Measurements from ENCODE around the gene SLC66A2.
"Not testable (repeated sequence)": the region's sequence is repeated elsewhere in the genome, so short reads cannot be mapped to it uniquely, and the experiment has no call there.

The SLC66A2 gene

GRCh38 chr18:79883461-79884293 lies 67.8 kb downstream of the SLC66A2 start:
- DNase-seq (ENCODE audit: low read depth, low spot score), result no peak

- DNase-seq (ENCODE audit: low read depth, low spot score), result no peak
Measured at GRCh38 chr18:79882522-79883241, 68.8 kb downstream of the SLC66A2 start.

DNA sequence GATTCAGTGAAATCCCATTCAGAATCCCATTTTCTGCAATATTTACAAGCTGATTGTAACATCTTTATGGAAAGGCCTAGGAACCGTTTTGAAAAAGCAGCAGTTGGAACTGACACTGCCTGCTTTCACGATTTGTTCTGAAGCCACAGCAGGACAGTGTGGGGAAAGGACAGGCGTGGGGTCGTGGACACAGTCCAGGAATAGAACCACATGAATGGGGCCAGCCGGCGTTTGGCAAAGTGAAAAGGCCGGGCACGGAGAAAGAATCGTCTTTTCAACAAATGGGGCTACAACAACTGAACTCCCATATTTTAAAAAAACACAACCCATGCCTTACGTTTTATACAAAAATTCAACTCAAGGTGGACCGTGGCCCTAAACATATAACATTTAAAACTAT lies 69.8 kb downstream of the SLC66A2 start:
- DNase-seq (ENCODE audit: low read depth, low spot score), result no peak

DNA sequence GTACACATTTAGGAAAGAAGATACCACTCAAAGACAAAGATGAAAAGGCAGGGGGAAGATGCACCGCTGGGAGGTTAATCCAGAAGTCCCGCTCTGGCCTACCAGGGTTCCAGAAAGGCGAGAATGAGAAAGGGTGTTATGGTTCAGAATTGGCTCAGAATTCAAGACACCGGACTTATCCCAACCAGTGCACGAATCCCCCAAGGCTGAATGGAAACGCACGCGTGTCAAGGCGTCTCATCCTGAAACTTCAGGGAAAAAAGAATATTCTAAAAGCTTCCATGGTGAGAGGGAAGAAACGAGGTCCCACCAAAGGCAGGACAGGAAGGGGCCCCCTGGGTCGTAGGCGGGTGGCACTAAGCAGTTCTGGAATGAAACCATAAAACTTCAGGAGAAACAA lies 71.9 kb downstream of the SLC66A2 start:
- DNase-seq (ENCODE audit: low read depth, low spot score), result no peak

GRCh38 chr18:79878741-79879378 lies 72.6 kb downstream of the SLC66A2 start:
- DNase-seq (ENCODE audit: low read depth, low spot score), result no peak

GRCh38 chr18:79878246-79878645 lies 73.2 kb downstream of the SLC66A2 start:
- DNase-seq (ENCODE audit: low read depth, low spot score), result not testable (repeated sequence)

GRCh38 chr18:79877163-79878091 lies 74.0 kb downstream of the SLC66A2 start:
- no peak for DNase-seq (ENCODE audit: low read depth, low spot score)

- DNase-seq (ENCODE audit: low read depth, low spot score), result no peak
Measured at GRCh38 chr18:79876497-79876896, 75.0 kb downstream of the SLC66A2 start.

- DNase-seq (ENCODE audit: low read depth, low spot score), result no peak
Measured at GRCh38 chr18:79875931-79876461, 75.5 kb downstream of the SLC66A2 start.

GRCh38 chr18:79875531-79875919 lies 75.9 kb downstream of the SLC66A2 start:
- DNase-seq (ENCODE audit: low read depth, low spot score), result no peak

- no peak for DNase-seq (ENCODE audit: low read depth, low spot score)
Measured at GRCh38 chr18:79874553-79875530, 76.6 kb downstream of the SLC66A2 start.

DNA sequence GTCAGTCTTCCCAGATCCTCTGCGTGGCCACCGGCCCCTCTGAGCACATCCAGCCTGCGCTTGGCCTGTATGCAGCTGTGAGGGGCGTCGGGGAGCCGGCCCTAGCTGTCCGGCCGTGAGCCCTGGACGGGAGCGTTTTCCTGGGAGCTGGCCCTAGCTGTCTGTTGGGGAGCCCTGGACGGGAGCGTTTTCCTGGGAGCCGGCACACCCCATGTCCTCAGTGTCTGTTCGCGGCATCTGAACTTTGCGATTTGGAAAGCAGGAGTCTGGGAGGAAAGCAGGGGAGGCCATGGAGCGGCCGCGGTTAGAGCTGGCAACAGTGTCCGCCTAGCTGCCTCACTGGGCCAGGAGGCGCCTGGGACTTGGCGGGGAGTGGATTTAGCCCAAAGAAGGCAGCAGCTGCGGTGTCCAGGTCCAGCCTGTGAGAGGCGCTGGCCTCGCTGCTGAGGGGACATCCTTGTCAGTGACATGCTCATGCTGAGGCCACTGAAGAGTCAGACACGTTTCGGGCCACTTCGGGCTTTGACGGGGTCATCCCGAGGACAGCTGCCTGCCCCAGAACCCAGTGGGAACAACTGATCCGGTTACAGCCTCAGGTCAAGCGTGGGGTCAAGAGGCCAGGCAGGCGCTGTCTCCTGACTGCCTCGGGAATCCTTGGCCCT lies 77.9 kb downstream of the SLC66A2 start:
- no peak for DNase-seq (ENCODE audit: low read depth, low spot score)

DNA sequence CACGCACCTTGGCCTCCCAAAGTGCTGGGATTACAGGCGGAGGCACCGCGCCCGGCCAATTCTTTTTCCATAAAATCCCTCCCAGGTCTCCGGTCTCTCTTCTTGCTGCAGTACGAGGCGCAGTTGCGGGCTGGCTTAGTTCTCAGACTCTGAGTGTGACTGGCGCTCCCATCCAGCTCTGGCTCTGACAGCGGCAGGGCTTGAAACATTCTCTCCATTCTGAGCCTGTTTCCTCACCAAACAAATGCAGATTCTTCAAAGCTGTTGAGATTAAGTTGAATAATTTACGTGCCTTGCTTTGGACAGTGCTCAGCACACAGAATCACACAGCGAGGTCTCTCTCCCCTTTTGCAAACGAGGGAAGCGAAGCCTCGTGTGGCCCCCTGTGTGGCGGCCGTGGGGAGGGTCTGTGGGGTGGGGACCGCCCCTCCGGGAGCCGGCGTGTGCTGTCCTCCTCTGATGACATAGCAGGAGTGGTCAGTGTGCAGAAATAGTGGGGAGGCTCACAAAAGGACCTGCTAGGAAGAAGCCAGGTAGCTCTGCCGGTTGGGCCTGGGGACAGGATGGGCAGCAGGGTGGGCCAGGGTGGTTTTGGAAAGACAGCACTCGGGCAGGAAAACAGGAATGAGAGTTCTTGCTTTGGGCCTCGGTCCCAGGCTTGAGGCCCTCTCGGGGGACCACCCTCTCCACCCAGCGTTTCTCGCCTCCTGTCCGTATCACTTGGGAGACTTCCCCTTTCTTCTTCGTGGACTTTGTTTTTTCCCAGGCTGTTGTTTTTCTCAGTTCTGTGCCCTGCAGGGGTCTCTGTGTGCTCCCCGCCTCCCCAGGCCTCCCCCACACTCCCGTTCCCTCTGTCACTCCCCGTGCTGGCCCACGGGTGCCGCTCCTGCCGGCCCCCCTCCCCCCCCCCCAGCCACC lies 78.7 kb downstream of the SLC66A2 start:
- DNase-seq (ENCODE audit: low read depth, low spot score), result no peak

DNA sequence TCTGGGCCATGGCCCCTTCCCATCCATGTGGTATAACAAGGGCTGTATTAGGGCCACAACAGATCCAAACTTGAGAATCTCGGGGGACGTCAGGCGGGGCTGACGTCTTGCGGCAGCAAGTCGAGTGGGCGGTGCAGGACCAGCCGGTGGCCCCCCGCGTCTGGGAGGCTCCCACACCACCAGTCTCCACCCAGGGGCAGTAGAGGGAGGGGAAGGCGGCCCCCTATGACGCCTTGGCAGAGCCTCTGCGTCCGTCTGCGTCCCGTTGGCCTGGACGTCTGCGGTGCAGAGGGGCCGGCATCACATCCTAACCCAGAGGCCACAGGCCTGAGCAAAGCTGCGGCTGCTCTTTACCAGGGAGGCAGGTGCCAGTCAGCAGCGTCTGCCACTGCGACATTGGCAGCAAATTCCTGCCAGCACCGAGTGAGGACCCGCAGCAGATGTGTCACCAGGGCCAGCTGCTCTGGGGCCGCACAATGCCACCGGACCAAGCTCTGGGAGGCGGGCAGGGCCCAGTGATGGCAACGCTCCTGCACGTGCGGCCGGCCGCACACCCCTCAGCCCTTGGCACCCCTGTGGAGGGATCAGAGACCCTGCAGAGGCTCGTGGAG lies 79.9 kb downstream of the SLC66A2 start:
- DNase-seq (ENCODE audit: low read depth, low spot score), result no peak

DNA sequence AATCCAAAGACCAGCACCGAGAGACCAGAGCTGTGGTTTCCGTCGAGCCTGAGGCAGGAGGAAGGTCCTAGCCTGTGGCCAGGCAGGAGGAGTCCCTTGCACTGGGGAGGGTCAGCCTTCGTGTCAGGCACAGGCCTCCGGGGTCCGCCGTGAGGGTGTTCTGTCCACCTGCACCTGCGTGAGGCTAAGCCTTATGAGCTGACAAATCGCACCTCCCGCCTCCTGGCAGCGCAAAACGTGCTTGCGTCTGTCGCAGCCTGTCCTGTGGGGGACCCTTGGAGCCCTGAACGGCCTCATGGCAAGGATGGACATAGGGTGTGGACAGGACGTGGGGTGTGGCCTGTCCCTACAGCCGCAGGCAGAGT lies 80.4 kb downstream of the SLC66A2 start:
- DNase-seq (ENCODE audit: low read depth, low spot score), result no peak

GRCh38 chr18:79870301-79871025 lies 81.0 kb downstream of the SLC66A2 start:
- no peak for DNase-seq (ENCODE audit: low read depth, low spot score)

DNA sequence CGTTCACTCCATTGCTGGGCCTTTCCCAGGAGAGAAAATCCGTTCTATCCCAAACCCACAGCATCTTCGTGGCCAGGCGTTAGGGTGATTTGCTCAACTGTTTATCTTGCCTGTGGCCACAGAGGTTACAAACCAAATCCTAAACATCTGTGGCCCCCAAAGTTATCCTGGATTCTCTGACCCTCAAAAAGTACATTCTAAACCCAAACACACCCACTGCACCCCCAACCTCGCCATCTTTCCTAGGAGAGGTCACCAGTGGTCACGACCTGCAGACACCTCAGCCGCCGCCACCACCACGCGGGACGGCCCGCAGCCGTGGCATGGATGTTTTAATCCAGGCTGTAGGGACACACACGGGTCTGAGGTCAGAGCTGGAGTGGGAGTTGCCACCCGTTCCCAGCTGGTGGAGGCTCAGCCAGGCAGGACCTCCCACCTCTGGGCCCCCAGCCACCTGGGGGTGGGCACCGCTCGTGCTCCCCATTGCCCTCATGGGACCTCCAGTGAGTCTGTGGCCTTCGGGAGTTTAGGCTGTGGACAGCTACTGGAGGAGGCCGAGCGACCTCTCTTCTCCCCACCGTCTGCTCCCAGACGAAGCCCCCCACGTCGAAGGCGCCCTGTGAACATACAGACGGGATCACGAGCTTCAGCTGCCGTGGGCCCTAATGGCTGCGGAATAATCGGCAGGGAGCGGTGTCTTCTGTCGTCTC lies 81.7 kb downstream of the SLC66A2 start:
- DNase-seq (ENCODE audit: low read depth, low spot score), result no peak
